PC-9 (cell line): ENCODE data around the gene AGTPBP1. TPM values are rescaled to one million over a fixed set of nuclear protein-coding genes. Genes with fewer than 3 reads are reported as not detected.

Experiments used
- BruUV-seq: library from RNA; stranded (reverse); fragments of 400-500 nt; replicated peaks from 2 replicates; lab custom pipeline; 2021; lab: Mats Ljungman, UMichigan
- CTCF ChIA-PET: fragments of 300-600 bp; sonication (Branson Sonifier 250); formaldehyde crosslinking; loops from one replicate; lab custom pipeline; 2022; ENCODE audit warnings: antibody characterized with exemption; lab: Charles Lee
- POLR2A ChIA-PET: fragments of 300-600 bp; sonication (Branson Sonifier 250); formaldehyde crosslinking; loops from one replicate; lab custom pipeline; 2022; ENCODE audit warnings: antibody characterized with exemption; ENCODE audit not compliant: unreplicated experiment; lab: Charles Lee
- DNase-seq, 2 experiments: peaks; one replicate each; pipeline versions ENCODE4 v3.0.0 to v3.0.0-alpha.2; 2015 to 2022; ENCODE audit warnings: mixed read lengths in 1 of 2
- H2AFZ ChIP-seq: fragments of 200-600 bp; sonication (generic); 2 replicates; pipeline ENCODE4 v1.8.1; 2017; ENCODE audit warnings: antibody characterized with exemption
- H3F3A ChIP-seq: fragments of 200-600 bp; sonication (generic); 2 replicates; pipeline ENCODE4 v1.8.1; 2017; ENCODE audit warnings: antibody characterized with exemption, mild to moderate bottlenecking, low read depth; ENCODE audit not compliant: insufficient read depth
- H3K27ac ChIP-seq: fragments of 200-600 bp; sonication (generic); 2 replicates; pipeline ENCODE4 v1.6.1; 2016; ENCODE audit warnings: mixed run types
- H3K27me3 ChIP-seq: fragments of 200-600 bp; sonication (generic); 2 replicates; pipeline ENCODE4 v1.6.1; 2016; ENCODE audit warnings: low read depth, mixed run types; ENCODE audit not compliant: insufficient read depth
- H3K36me3 ChIP-seq: fragments of 200-600 bp; sonication (generic); 2 replicates; pipeline ENCODE4 v1.6.1; 2016; ENCODE audit warnings: low read depth, mixed run types
- H3K4me1 ChIP-seq: fragments of 200-600 bp; sonication (generic); replicated peaks from 2 replicates; pipeline ENCODE4 v1.6.1; 2016; ENCODE audit warnings: mixed run types; ENCODE audit not compliant: insufficient read depth
- H3K4me2 ChIP-seq: fragments of 200-600 bp; sonication (generic); 2 replicates; pipeline ENCODE4 v1.6.1; 2017; ENCODE audit warnings: mixed run types
- H3K4me3 ChIP-seq: fragments of 200-600 bp; sonication (generic); 2 replicates; pipeline ENCODE4 v1.6.1; 2016; ENCODE audit warnings: mixed run types
- H3K79me2 ChIP-seq: fragments of 200-600 bp; sonication (generic); 2 replicates; pipeline ENCODE4 v1.6.1; 2017; ENCODE audit warnings: low read depth, mixed run types
- H3K9me2 ChIP-seq: fragments of 200-600 bp; sonication (generic); 2 replicates; pipeline ENCODE4 v1.8.1; 2017; ENCODE audit warnings: mild to moderate bottlenecking; ENCODE audit not compliant: insufficient read depth
- H3K9me3 ChIP-seq: fragments of 200-600 bp; sonication (generic); 2 replicates; pipeline ENCODE4 v1.8.1; 2016; ENCODE audit warnings: low read depth; ENCODE audit not compliant: insufficient read depth
- H4K20me1 ChIP-seq: fragments of 200-600 bp; sonication (generic); 2 replicates; pipeline ENCODE4 v1.8.1; 2017; ENCODE audit not compliant: insufficient read depth
- CTCF ChIP-seq: fragments of 200-600 bp; sonication (generic); conservative IDR thresholded peaks from 2 replicates; pipeline ENCODE4 v1.6.1; 2017; ENCODE audit warnings: mixed run types, antibody characterized with exemption, mild to moderate bottlenecking, moderate library complexity
- EZH2 ChIP-seq: fragments of 200-600 bp; sonication (generic); IDR thresholded peaks from 2 replicates; pipeline ENCODE4 v1.8.0; 2017; ENCODE audit warnings: antibody characterized with exemption, low read depth
- intact Hi-C: fragments of 100-400 bp; cut with micrococcal nuclease; formaldehyde crosslinking; loops from one replicate; pipeline ENCODE4 v1.10.0; 2022; ENCODE audit not compliant: unreplicated experiment
- total RNA-seq: library from RNA; stranded (reverse); gene quantifications from 2 replicates; pipeline ENCODE4 v1.2.3, GENCODE V29; 2021

AGTPBP1 gene
- total RNA-seq, 1 experiment from 2014 or later: 19.8 TPM

DNA sequence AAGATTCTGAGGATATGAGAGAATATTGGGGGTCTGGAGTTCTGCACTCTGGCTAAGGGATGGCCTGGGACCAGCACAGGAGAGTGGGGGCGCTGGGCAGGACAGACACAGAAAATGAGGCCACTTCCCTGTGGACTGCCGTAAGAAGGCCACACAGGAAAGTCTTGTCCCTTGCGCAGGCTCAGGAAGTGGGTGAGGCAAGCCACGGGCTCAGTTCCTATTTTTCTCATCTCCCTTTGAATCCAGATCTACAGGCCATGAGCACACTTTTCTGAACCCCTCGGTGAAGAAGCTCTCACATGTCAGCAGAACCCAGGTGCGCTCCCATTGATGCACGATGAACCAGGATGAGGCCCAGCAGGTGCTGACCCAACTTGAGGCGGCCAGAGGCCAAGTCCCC is 207.4 kb downstream of the AGTPBP1 start:
- BruUV-seq: no TSS peak
- no peak for DNase-seq
- intact Hi-C loops: no loop called here
- Histone ChIP-seq H3K4me1 (no peaks in the 10 kb centered on the region), H3K27me3 (peaks cover 13% of the 10 kb centered on the region; the same call in 1 of the 2 replicates), H3K9me3 (no peaks in the 10 kb centered on the region), H2AFZ (no peak overlapping the region), H3K4me2 (no peak overlapping the region), H3K36me3 (no peaks in the 10 kb centered on the region), H3K27ac (no peak overlapping the region), H3K9me2 (no peaks in the 10 kb centered on the region), H4K20me1 (no peaks in the 10 kb centered on the region), H3K4me3 (no peak overlapping the region), H3F3A (no peaks in the 10 kb centered on the region), H3K79me2 (no peaks in the 10 kb centered on the region)
- TF ChIP-seq CTCF (no peak), EZH2 (no peak)
- ChIA-PET POLR2A (no interaction called here), CTCF (no interaction called here)

- no TSS peak for BruUV-seq
- H3K36me3 ChIP-seq: no peaks in the 10 kb centered on the region
- no peaks in the 10 kb centered on the region for H3K9me3 ChIP-seq
Observed at GRCh38 chr9:85533538-85533937, 208.2 kb downstream of the AGTPBP1 start.

DNA sequence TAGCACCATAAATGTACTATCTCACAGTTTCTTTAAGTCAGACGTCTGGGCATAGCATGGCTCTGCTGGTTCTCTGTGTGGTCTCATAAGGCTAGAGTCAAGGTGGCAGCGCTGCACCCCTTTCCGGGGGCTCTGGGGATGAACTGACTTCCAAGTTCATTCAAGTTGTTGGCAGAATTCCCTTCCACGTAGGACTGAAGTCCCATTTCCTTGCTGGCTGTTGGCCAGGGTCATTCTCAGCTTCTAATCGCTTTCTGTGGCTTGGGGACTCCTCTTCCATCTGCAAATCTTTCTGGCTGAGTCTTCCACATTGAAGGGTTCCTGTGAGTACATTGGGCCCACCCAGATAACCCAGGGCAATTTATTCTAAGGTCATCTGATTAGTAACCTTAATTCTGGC is 211.0 kb downstream of the AGTPBP1 start:
- no peaks in the 10 kb centered on the region for H4K20me1 ChIP-seq
- no peak overlapping the region for H3K4me3 ChIP-seq
- H3K9me2 ChIP-seq: no peaks in the 10 kb centered on the region
- H3K79me2 ChIP-seq: no peaks in the 10 kb centered on the region
- peaks cover 18% of the 10 kb centered on the region; the same call in 1 of the 2 replicates for H3K27me3 ChIP-seq
- no peaks in the 10 kb centered on the region for H3K4me1 ChIP-seq
- no peaks in the 10 kb centered on the region for H3F3A ChIP-seq
- H3K27ac ChIP-seq: no peak overlapping the region
- no peak for DNase-seq
- no peak overlapping the region for H2AFZ ChIP-seq
- BruUV-seq: no TSS peak
- no peak for TF ChIP-seq CTCF
- no peak for TF ChIP-seq EZH2
- H3K36me3 ChIP-seq: no peaks in the 10 kb centered on the region
- ChIA-PET POLR2A (no interaction called here), CTCF (no interaction called here)
- H3K9me3 ChIP-seq: no peaks in the 10 kb centered on the region
- intact Hi-C loops: no loop called here
- H3K4me2 ChIP-seq: no peak overlapping the region

More at GRCh38 chr9:85533538-85533937, 208.2 kb downstream of the AGTPBP1 start:
- ChIA-PET POLR2A (no interaction called here), CTCF (no interaction called here)
- no peak overlapping the region for H3K4me2 ChIP-seq
- no peak for DNase-seq
- no peaks in the 10 kb centered on the region for H4K20me1 ChIP-seq
- no peak overlapping the region for H3K4me3 ChIP-seq
- H3F3A ChIP-seq: no peaks in the 10 kb centered on the region
- no peaks in the 10 kb centered on the region for H3K9me2 ChIP-seq
- intact Hi-C loops: no loop called here
- TF ChIP-seq EZH2 (no peak), CTCF (no peak)
- no peaks in the 10 kb centered on the region for H3K4me1 ChIP-seq
- H3K27me3 ChIP-seq: peaks cover 18% of the 10 kb centered on the region; the same call in 1 of the 2 replicates
- no peak overlapping the region for H2AFZ ChIP-seq
- H3K79me2 ChIP-seq: no peaks in the 10 kb centered on the region
- no peak overlapping the region for H3K27ac ChIP-seq
